ENCODE results near the gene SEMA6C. TPM values are rescaled to one million over a fixed set of nuclear protein-coding genes. Genes with fewer than 3 reads are reported as not detected.
A peak's percentile ranks its signal among the peaks of the same experiment; 100 is the strongest.

Gene SEMA6C
- polyA plus RNA-seq, 1 donor (not counting 4 experiments of a cell fraction or from before 2014, with no cell fraction given), result 0.93 TPM

- Histone ChIP-seq H3K27me3 (ENCODE audit: control insufficient read depth, extremely low read depth, insufficient read depth, low read length) (no peaks in the 10 kb centered on the region), H3K36me3 (ENCODE audit: control insufficient read depth in 2 of 2, extremely low read depth in 1 of 2, insufficient read depth in 2 of 2, low read length in 2 of 2) (peaks cover 14% of the 10 kb centered on the region in 2 experiments), H3K4me3 (ENCODE audit: control insufficient read depth in 2 of 3, extremely low read depth in 1 of 3, insufficient read depth in 2 of 3, low read depth in 1 of 3, low read length in 3 of 3) (no peak overlapping the region), H2AFZ (ENCODE audit: control insufficient read depth, low read length) (no peak overlapping the region), H3K27ac (ENCODE audit: control insufficient read depth, insufficient read depth, low read length) (peak overlapping the region; percentile 9), H3K9ac (ENCODE audit: control insufficient read depth, extremely low read depth, insufficient read depth, low read length) (no peak overlapping the region), H3K9me1 (ENCODE audit: control insufficient read depth, extremely low read depth, insufficient read depth, low read length) (no peaks in the 10 kb centered on the region), H3K4me2 (ENCODE audit: control insufficient read depth, extremely low read depth, insufficient read depth, low read depth, low read length) (peak overlapping the region; percentile 32), H3K79me2 (ENCODE audit: control insufficient read depth, insufficient read depth, low read length) (peaks cover 36% of the 10 kb centered on the region), H4K20me1 (ENCODE audit: control insufficient read depth, extremely low read depth, insufficient read depth, low read length) (no peaks in the 10 kb centered on the region), H3K9me3 (ENCODE audit: control insufficient read depth, low read depth, low read length) (no peaks in the 10 kb centered on the region), H3K4me1 (ENCODE audit: control insufficient read depth, extremely low read depth, insufficient read depth, low read length) (peaks cover 20% of the 10 kb centered on the region)
- no peak for TF ChIP-seq CTCF (optimal IDR thresholded peaks at IDR 0.05 in 1 of 3, IDR thresholded peaks at IDR 0.05 in 1 of 3, conservative IDR thresholded peaks at IDR 0.05 in 1 of 3; ENCODE audit: extremely low read depth in 1 of 3, insufficient read depth in 2 of 3, low read length in 3 of 3)
- no peak for TF ChIP-seq EZH2 (IDR thresholded peaks at IDR 0.05; ENCODE audit: low read length)
- FAIRE-seq (no peak), DNase-seq (ENCODE audit: low read depth, low spot score) (no peak)
- dilution Hi-C loops (cut with MboI; ENCODE audit: extremely low pct_ligation_motif_present, low sequenced_read_pairs), result no loop called here
These were observed 40.8 kb upstream of the SEMA6C start for GRCh38 chr1:151187205-151187604.

- no peak overlapping the region for H3K4me3 ChIP-seq (ENCODE audit: control insufficient read depth in 2 of 3, extremely low read depth in 1 of 3, insufficient read depth in 2 of 3, low read depth in 1 of 3, low read length in 3 of 3)
- FAIRE-seq (no peak), DNase-seq (ENCODE audit: low read depth, low spot score) (no peak)
- H3K9ac ChIP-seq (ENCODE audit: control insufficient read depth, extremely low read depth, insufficient read depth, low read length), result no peak overlapping the region
- H3K27ac ChIP-seq (ENCODE audit: control insufficient read depth, insufficient read depth, low read length), result no peak overlapping the region
- H3K4me1 ChIP-seq (ENCODE audit: control insufficient read depth, extremely low read depth, insufficient read depth, low read length), result peaks cover 19% of the 10 kb centered on the region
- TF ChIP-seq CTCF (optimal IDR thresholded peaks at IDR 0.05 in 1 of 3, IDR thresholded peaks at IDR 0.05 in 1 of 3, conservative IDR thresholded peaks at IDR 0.05 in 1 of 3; ENCODE audit: extremely low read depth in 1 of 3, insufficient read depth in 2 of 3, low read length in 3 of 3) (no peak), EZH2 (IDR thresholded peaks at IDR 0.05; ENCODE audit: low read length) (no peak)
- H3K9me3 ChIP-seq (ENCODE audit: control insufficient read depth, low read depth, low read length), result no peaks in the 10 kb centered on the region
- no peak overlapping the region for H2AFZ ChIP-seq (ENCODE audit: control insufficient read depth, low read length)
- no peak overlapping the region for H3K4me2 ChIP-seq (ENCODE audit: control insufficient read depth, extremely low read depth, insufficient read depth, low read depth, low read length)
- H3K9me1 ChIP-seq (ENCODE audit: control insufficient read depth, extremely low read depth, insufficient read depth, low read length), result no peaks in the 10 kb centered on the region
- H3K79me2 ChIP-seq (ENCODE audit: control insufficient read depth, insufficient read depth, low read length), result peaks cover 29% of the 10 kb centered on the region
- peaks cover 18 to 31% of the 10 kb centered on the region in 2 experiments for H3K36me3 ChIP-seq (ENCODE audit: control insufficient read depth in 2 of 2, extremely low read depth in 1 of 2, insufficient read depth in 2 of 2, low read length in 2 of 2)
- H4K20me1 ChIP-seq (ENCODE audit: control insufficient read depth, extremely low read depth, insufficient read depth, low read length), result no peaks in the 10 kb centered on the region
- no peaks in the 10 kb centered on the region for H3K27me3 ChIP-seq (ENCODE audit: control insufficient read depth, extremely low read depth, insufficient read depth, low read length)
- dilution Hi-C loops (cut with MboI; ENCODE audit: extremely low pct_ligation_motif_present, low sequenced_read_pairs), result no loop called here
These were observed 37.8 kb upstream of the SEMA6C start for GRCh38 chr1:151184211-151184610.
